Measurements from ENCODE around the gene TMEM190.

- TF ChIP-seq EP300 (IDR thresholded peaks at IDR 0.05) (no peak), POLR2A (IDR thresholded peaks at IDR 0.05) (no peak), CTCF (IDR thresholded peaks at IDR 0.05) (no peak)
These were observed 9.8 kb upstream of the TMEM190 start for GRCh38 chr19:55366790-55367189.
